ENCODE data around the gene WAS.

DNA sequence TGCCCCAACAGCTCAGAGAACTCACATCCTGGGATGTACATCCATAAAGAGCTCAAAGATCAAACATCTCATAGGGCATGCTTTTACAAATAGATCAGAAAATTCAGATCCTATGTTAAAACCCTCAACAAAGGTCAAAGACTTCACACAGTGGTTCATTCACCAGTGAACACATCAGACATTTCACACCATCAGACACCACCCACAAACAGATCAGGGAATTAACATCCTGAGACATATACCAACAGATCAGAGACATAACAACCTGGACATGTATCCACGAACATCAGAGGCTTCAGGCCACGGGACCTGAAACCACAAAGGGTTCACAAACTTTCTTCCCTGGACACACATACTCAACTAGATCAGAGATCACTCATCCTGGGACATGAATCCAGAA, 36.4 kb downstream of the WAS start:
- TF ChIP-seq, protein P1, sequence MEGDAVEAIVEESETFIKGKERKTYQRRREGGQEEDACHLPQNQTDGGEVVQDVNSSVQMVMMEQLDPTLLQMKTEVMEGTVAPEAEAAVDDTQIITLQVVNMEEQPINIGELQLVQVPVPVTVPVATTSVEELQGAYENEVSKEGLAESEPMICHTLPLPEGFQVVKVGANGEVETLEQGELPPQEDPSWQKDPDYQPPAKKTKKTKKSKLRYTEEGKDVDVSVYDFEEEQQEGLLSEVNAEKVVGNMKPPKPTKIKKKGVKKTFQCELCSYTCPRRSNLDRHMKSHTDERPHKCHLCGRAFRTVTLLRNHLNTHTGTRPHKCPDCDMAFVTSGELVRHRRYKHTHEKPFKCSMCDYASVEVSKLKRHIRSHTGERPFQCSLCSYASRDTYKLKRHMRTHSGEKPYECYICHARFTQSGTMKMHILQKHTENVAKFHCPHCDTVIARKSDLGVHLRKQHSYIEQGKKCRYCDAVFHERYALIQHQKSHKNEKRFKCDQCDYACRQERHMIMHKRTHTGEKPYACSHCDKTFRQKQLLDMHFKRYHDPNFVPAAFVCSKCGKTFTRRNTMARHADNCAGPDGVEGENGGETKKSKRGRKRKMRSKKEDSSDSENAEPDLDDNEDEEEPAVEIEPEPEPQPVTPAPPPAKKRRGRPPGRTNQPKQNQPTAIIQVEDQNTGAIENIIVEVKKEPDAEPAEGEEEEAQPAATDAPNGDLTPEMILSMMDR (IDR thresholded peaks at IDR 0.05 in 4 of 5, conservative IDR thresholded peaks at IDR 0.05 in 1 of 5), result no peak
- TF ChIP-seq POLR2A (IDR thresholded peaks at IDR 0.05), result no peak
